Neural cell (in vitro differentiated cells): ENCODE measurements around the gene OPN4. TPM values are rescaled to one million over a fixed set of nuclear protein-coding genes. Genes with fewer than 3 reads are reported as not detected.

Experiments used
- H2AFZ ChIP-seq: fragments of 200-600, 300-800 bp; sonication (generic), shearing (Covaris generic); 2 replicates; pipeline ENCODE4 v1.6.0; 2014; ENCODE audit warnings: low read depth, mild to moderate bottlenecking, antibody characterized with exemption, low read length, moderate library complexity
- H3F3A ChIP-seq: fragments of 200-600 bp; shearing (Covaris generic); 2 replicates; pipeline ENCODE4 v1.6.1; 2016; ENCODE audit warnings: mild to moderate bottlenecking, moderate library complexity, mixed read lengths, antibody characterized with exemption, low read length; ENCODE audit not compliant: insufficient read depth, poor library complexity, severe bottlenecking
- H3K27ac ChIP-seq: fragments of 200-600, 300-800 bp; sonication (generic), shearing (Covaris generic); 2 replicates; pipeline ENCODE4 v1.5.1; 2014; ENCODE audit warnings: mild to moderate bottlenecking, low read length, moderate library complexity
- H3K27me3 ChIP-seq: fragments of 300-800, 200-600 bp; sonication (generic), shearing (Covaris generic); 2 replicates; pipeline ENCODE4 v1.6.0; 2014; ENCODE audit warnings: mild to moderate bottlenecking, low read depth, low read length, moderate library complexity; ENCODE audit not compliant: insufficient read depth
- H3K36me3 ChIP-seq: fragments of 300-800, 200-600 bp; sonication (generic), shearing (Covaris generic); 2 replicates; pipeline ENCODE4 v1.5.1; 2014; ENCODE audit warnings: mild to moderate bottlenecking, antibody characterized with exemption, low read length, moderate library complexity; ENCODE audit not compliant: insufficient read depth
- H3K4me2 ChIP-seq: fragments of 300-800, 200-600 bp; sonication (generic), shearing (Covaris generic); 2 replicates; pipeline ENCODE4 v1.6.0; 2014; ENCODE audit warnings: mild to moderate bottlenecking, low read length
- H3K4me3 ChIP-seq: fragments of 300-800, 200-600 bp; sonication (generic), shearing (Covaris generic); 2 replicates; pipeline ENCODE4 v1.5.1; 2014; ENCODE audit warnings: mild to moderate bottlenecking, low read length, moderate library complexity
- H3K79me2 ChIP-seq: fragments of 200-600 bp; shearing (Covaris generic); replicated peaks from 2 replicates; pipeline ENCODE4 v1.6.0; 2014; ENCODE audit warnings: mild to moderate bottlenecking, low read length, moderate library complexity; ENCODE audit not compliant: insufficient read depth
- H3K9ac ChIP-seq: fragments of 300-800, 200-600 bp; sonication (generic), shearing (Covaris generic); 2 replicates; pipeline ENCODE4 v1.6.1; 2016; ENCODE audit warnings: mild to moderate bottlenecking, low read length, mixed read lengths
- H3K9me2 ChIP-seq: fragments of 200-600 bp; shearing (Covaris generic); 2 replicates; pipeline ENCODE4 v1.6.1; 2016; ENCODE audit warnings: mild to moderate bottlenecking, low read length, mixed read lengths; ENCODE audit not compliant: insufficient read depth
- H3K9me3 ChIP-seq: fragments of 200-600, 300-800 bp; sonication (generic), shearing (Covaris generic); 2 replicates; pipeline ENCODE4 v1.6.1; 2016; ENCODE audit warnings: mild to moderate bottlenecking, mixed run types, low read length, moderate library complexity, mixed read lengths
- H4K20me1 ChIP-seq: fragments of 200-600 bp; shearing (Covaris generic); 2 replicates; pipeline ENCODE4 v1.6.1; 2016; ENCODE audit warnings: mild to moderate bottlenecking, mixed run types; ENCODE audit not compliant: insufficient read depth
- EP300 ChIP-seq: fragments of 450-650 bp; conservative IDR thresholded peaks from 2 replicates; pipeline ENCODE4 v1.6.1; 2014; ENCODE audit warnings: antibody characterized with exemption, mild to moderate bottlenecking, moderate library complexity; ENCODE audit not compliant: poor library complexity, severe bottlenecking
- EZH2 ChIP-seq: fragments of 200-600, 300-800 bp; shearing (Covaris generic), sonication (generic); IDR thresholded peaks from 2 replicates; pipeline ENCODE4 v1.6.1; 2014; ENCODE audit warnings: antibody characterized with exemption, low read length, borderline replicate concordance, mild to moderate bottlenecking; ENCODE audit not compliant: insufficient read depth, poor library complexity, severe bottlenecking
- MXI1 ChIP-seq: fragments of 450-650 bp; conservative IDR thresholded peaks from 2 replicates; pipeline ENCODE4 v1.6.1; 2014; ENCODE audit warnings: antibody characterized with exemption, mild to moderate bottlenecking; ENCODE audit not compliant: poor library complexity, severe bottlenecking
- POLR2AphosphoS5 ChIP-seq: IDR thresholded peaks from 2 replicates; pipeline ENCODE4 v1.6.1; 2012
- RAD21 ChIP-seq: fragments of 450-650 bp; conservative IDR thresholded peaks from 2 replicates; pipeline ENCODE4 v1.6.1; 2014; ENCODE audit warnings: antibody characterized with exemption, mild to moderate bottlenecking, moderate library complexity
- SMC3 ChIP-seq: fragments of 450-650 bp; conservative IDR thresholded peaks from 2 replicates; pipeline ENCODE4 v1.6.1; 2014; ENCODE audit warnings: antibody characterized with exemption, mild to moderate bottlenecking, moderate library complexity; ENCODE audit not compliant: poor library complexity
- TAF1 ChIP-seq: IDR thresholded peaks from 2 replicates; pipeline ENCODE4 v1.6.1; 2012; ENCODE audit warnings: low read depth
- polyA plus RNA-seq: library from polyadenylated mRNA; depleted of rRNA; stranded (reverse); fragments of >200 nt; gene quantifications from 2 replicates; pipeline ENCODE4 v1.2.3, GENCODE V29; 2014
- TF ChIP-seq, protein P1 (sequence below): IDR thresholded peaks from 2 replicates; pipeline ENCODE4 v1.6.1; 2012; ENCODE audit warnings: borderline replicate concordance
- TF ChIP-seq, protein P2 (sequence below): fragments of 450-650 bp; IDR thresholded peaks from 2 replicates; pipeline ENCODE4 v1.5.1; 2014; ENCODE audit warnings: antibody characterized with exemption, mild to moderate bottlenecking, moderate library complexity; ENCODE audit not compliant: poor library complexity, severe bottlenecking

OPN4 gene
- polyA plus RNA-seq, 1 donor from 2014 or later, result not detected

DNA sequence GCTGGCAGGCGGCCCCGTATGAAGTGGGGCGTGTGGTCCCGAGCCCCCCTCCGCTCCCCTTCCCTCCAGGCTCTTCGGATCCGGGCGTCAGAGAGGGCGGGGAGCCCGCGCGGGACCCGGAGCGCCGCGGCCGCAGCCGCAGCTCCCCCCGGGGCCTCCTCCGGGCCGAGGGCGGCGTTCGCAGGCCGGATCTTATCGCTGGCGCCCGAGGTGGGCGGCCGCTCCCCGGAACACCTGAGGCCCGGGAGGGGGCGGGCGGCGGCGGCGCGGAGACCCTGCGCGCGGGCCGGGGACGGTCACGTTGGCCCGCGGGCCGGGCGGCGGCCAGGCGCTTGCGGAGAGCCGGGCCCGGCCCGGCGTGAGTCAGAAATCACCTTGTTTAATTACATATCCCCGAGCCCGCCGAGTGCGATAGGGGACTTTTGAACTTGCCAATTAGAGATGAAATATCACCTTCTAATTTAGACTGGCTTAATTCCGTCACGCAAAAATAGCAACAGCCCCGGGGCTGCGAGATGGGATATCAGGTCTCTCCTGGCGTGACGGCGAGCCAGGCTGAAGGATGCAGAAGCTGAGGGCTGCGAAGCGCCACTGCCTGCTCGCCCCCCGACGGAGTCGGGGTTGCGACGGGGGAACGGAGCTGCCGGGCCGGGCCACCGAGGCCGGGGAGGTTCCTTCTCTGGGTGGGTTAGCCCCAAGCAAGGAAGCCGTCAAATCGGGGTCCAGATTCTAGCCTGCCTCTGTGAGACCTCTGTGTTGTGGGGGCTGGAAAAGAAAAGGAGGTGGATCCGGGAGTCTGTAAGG is 57.4 kb downstream of the OPN4 start:
- Histone ChIP-seq H2AFZ (no peak overlapping the region), H3K79me2 (no peaks in the 10 kb centered on the region), H3K9me2 (no peaks in the 10 kb centered on the region), H3K27ac (no peak overlapping the region), H3K9me3 (no peaks in the 10 kb centered on the region), H4K20me1 (no peaks in the 10 kb centered on the region), H3K9ac (peak overlapping the region; percentile 61), H3K27me3 (peaks cover 5% of the 10 kb centered on the region), H3K4me3 (peak overlapping the region; percentile 65), H3K4me2 (no peak overlapping the region), H3F3A (no peaks in the 10 kb centered on the region), H3K36me3 (no peaks in the 10 kb centered on the region)
- TF ChIP-seq POLR2AphosphoS5, result no peak
- no peak for TF ChIP-seq EP300
- TF ChIP-seq EZH2, result no peak
- TF ChIP-seq, protein P1, sequence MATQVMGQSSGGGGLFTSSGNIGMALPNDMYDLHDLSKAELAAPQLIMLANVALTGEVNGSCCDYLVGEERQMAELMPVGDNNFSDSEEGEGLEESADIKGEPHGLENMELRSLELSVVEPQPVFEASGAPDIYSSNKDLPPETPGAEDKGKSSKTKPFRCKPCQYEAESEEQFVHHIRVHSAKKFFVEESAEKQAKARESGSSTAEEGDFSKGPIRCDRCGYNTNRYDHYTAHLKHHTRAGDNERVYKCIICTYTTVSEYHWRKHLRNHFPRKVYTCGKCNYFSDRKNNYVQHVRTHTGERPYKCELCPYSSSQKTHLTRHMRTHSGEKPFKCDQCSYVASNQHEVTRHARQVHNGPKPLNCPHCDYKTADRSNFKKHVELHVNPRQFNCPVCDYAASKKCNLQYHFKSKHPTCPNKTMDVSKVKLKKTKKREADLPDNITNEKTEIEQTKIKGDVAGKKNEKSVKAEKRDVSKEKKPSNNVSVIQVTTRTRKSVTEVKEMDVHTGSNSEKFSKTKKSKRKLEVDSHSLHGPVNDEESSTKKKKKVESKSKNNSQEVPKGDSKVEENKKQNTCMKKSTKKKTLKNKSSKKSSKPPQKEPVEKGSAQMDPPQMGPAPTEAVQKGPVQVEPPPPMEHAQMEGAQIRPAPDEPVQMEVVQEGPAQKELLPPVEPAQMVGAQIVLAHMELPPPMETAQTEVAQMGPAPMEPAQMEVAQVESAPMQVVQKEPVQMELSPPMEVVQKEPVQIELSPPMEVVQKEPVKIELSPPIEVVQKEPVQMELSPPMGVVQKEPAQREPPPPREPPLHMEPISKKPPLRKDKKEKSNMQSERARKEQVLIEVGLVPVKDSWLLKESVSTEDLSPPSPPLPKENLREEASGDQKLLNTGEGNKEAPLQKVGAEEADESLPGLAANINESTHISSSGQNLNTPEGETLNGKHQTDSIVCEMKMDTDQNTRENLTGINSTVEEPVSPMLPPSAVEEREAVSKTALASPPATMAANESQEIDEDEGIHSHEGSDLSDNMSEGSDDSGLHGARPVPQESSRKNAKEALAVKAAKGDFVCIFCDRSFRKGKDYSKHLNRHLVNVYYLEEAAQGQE, result no peak
- TF ChIP-seq, protein P2, sequence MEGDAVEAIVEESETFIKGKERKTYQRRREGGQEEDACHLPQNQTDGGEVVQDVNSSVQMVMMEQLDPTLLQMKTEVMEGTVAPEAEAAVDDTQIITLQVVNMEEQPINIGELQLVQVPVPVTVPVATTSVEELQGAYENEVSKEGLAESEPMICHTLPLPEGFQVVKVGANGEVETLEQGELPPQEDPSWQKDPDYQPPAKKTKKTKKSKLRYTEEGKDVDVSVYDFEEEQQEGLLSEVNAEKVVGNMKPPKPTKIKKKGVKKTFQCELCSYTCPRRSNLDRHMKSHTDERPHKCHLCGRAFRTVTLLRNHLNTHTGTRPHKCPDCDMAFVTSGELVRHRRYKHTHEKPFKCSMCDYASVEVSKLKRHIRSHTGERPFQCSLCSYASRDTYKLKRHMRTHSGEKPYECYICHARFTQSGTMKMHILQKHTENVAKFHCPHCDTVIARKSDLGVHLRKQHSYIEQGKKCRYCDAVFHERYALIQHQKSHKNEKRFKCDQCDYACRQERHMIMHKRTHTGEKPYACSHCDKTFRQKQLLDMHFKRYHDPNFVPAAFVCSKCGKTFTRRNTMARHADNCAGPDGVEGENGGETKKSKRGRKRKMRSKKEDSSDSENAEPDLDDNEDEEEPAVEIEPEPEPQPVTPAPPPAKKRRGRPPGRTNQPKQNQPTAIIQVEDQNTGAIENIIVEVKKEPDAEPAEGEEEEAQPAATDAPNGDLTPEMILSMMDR, result no peak
- no peak for TF ChIP-seq SMC3
- TF ChIP-seq MXI1, result no peak
- no peak for TF ChIP-seq TAF1
- no peak for TF ChIP-seq RAD21

DNA sequence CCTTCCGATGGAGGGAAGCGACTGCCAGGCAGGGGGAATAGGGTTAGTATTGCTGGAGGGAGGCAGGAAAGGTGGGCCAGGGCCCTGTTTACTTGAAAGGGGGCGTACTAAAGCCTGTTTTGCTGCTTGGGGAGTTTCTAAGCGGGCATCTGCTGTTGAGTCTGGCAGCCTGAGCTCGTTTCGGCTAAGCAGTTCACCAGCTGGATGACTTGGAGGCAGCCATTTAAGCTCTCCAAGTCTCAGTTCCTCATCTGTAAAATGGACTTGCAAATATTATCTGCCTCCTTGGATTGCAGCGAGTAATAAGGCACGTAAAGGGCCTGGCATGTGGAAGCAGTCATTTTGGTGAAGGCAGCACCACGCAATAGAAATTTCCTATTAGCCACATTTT is 58.0 kb downstream of the OPN4 start:
- H3K9me2 ChIP-seq, result no peaks in the 10 kb centered on the region
- H3K4me2 ChIP-seq, result no peak overlapping the region
- no peaks in the 10 kb centered on the region for H3K9me3 ChIP-seq
- peak overlapping the region; percentile 61 for H3K9ac ChIP-seq
- no peaks in the 10 kb centered on the region for H3K36me3 ChIP-seq
- H2AFZ ChIP-seq, result no peak overlapping the region
- H3K27me3 ChIP-seq, result peaks cover 5% of the 10 kb centered on the region
- no peaks in the 10 kb centered on the region for H3K79me2 ChIP-seq
- no peaks in the 10 kb centered on the region for H3F3A ChIP-seq
- peak overlapping the region; percentile 61 for H3K4me3 ChIP-seq
- TF ChIP-seq SMC3, result no peak
- TF ChIP-seq RAD21, result no peak
- no peak for TF ChIP-seq EP300
- TF ChIP-seq, protein P2, result no peak
- no peak for TF ChIP-seq POLR2AphosphoS5
- TF ChIP-seq, protein P1, result no peak
- TF ChIP-seq EZH2, result no peak
- TF ChIP-seq MXI1, result no peak
- TF ChIP-seq TAF1, result no peak
- H4K20me1 ChIP-seq, result no peaks in the 10 kb centered on the region
- H3K27ac ChIP-seq, result no peak overlapping the region
